B cell (primary cell): Measurements from ENCODE around the gene PAWR. TPM values are rescaled to one million over a fixed set of nuclear protein-coding genes. Genes with fewer than 3 reads are reported as not detected.

Experiments used
- ATAC-seq: fragments of 200-7000 bp; cut with Tn5 transposase; one replicate; pipeline ENCODE4 v1.10.0; 2021; ENCODE audit warnings: low read depth, mild to moderate bottlenecking, moderate number of reproducible peaks, moderate library complexity
- CTCF ChIA-PET: fragments of 350-600 bp; sonication (Branson Sonifier 250); formaldehyde crosslinking; loops from one replicate; lab custom pipeline; 2021; ENCODE audit warnings: antibody characterized with exemption, inconsistent platforms; lab: Charles Lee
- POLR2A ChIA-PET: fragments of 350-600 bp; sonication (Branson Sonifier 250); formaldehyde crosslinking; loops from one replicate; lab custom pipeline; 2021; ENCODE audit warnings: antibody characterized with exemption; lab: Charles Lee
- DNase-seq: peaks from one replicate; pipeline ENCODE4 v3.0.0; 2013
- H2AFZ ChIP-seq: 2 replicates; pipeline ENCODE4 v1.6.1; 2012; ENCODE audit warnings: mild to moderate bottlenecking, low read depth, low read length; ENCODE audit not compliant: insufficient read depth, poor library complexity, severe bottlenecking
- H3K27ac ChIP-seq, 2 donors: 1 replicate in 1 of 2; 2 replicates in 1 of 2; pipeline ENCODE4 v1.5.1; 2012 to 2013; ENCODE audit warnings: low read length in 2 of 2, mild to moderate bottlenecking in 2 of 2, moderate library complexity in 1 of 2
- H3K27me3 ChIP-seq, 4 experiments: fragments of 200-600 bp in 1 of 4; sonication (generic) in 1 of 4; replicated peaks in 1 of 4; 1 replicate in 2 of 4; 2 replicates in 2 of 4; pipeline versions ENCODE4 v1.6.1 to v1.7.0; 2013 to 2016; ENCODE audit warnings: low read length in 3 of 4, mild to moderate bottlenecking in 2 of 4, mixed read lengths in 1 of 4, moderate library complexity in 1 of 4; ENCODE audit not compliant: insufficient read depth in 4 of 4, control insufficient read depth in 3 of 4; ENCODE audit errors: control extremely low read depth in 1 of 4
- H3K36me3 ChIP-seq, 2 experiments: replicated peaks in 1 of 2; 1 replicate in 1 of 2; 2 replicates in 1 of 2; pipeline versions ENCODE4 v1.6.1 to v1.7.1; 2013; ENCODE audit warnings: low read length in 1 of 2; ENCODE audit not compliant: insufficient read depth in 2 of 2, control insufficient read depth in 1 of 2; ENCODE audit errors: control extremely low read depth in 1 of 2, extremely low read depth in 1 of 2
- H3K4me1 ChIP-seq, 2 donors: fragments of 200-600 bp in 1 of 2; sonication (generic) in 1 of 2; 1 replicate in 1 of 2; 2 replicates in 1 of 2; pipeline versions ENCODE4 v1.5.1 to v1.6.1; 2013 to 2017; ENCODE audit warnings: low read length in 2 of 2; ENCODE audit not compliant: control insufficient read depth in 2 of 2, insufficient read depth in 2 of 2
- H3K4me2 ChIP-seq: replicated peaks from 2 replicates; pipeline ENCODE3; 2012; ENCODE audit warnings: mild to moderate bottlenecking, low read depth, low read length; ENCODE audit not compliant: poor library complexity, severe bottlenecking
- H3K4me3 ChIP-seq, 5 experiments: fragments of 200-600 bp in 1 of 5; sonication (generic) in 1 of 5; 1 replicate in 3 of 5; 2 replicates in 2 of 5; pipeline versions ENCODE4 v1.5.1 to v1.7.0; 2011 to 2016; ENCODE audit warnings: low read length in 4 of 5, mild to moderate bottlenecking in 4 of 5, low read depth in 2 of 5, control low read depth in 1 of 5, moderate library complexity in 1 of 5; ENCODE audit not compliant: insufficient read depth in 1 of 5; ENCODE audit errors: control extremely low read depth in 1 of 5, extremely low read depth in 1 of 5
- H3K79me2 ChIP-seq: fragments of 200-600 bp; sonication (generic); one replicate; pipeline ENCODE4 v1.6.0; 2016; ENCODE audit warnings: low read length; ENCODE audit not compliant: control insufficient read depth, insufficient read depth
- H3K9ac ChIP-seq: fragments of 200-600 bp; sonication (generic); 2 replicates; pipeline ENCODE4 v1.6.1; 2017; ENCODE audit warnings: mild to moderate bottlenecking, low read length, moderate library complexity
- H3K9me3 ChIP-seq, 3 donors: one replicate each; pipeline versions ENCODE4 v1.6.1 to v1.7.1; 2013; ENCODE audit warnings: low read length in 2 of 3; ENCODE audit not compliant: control insufficient read depth in 2 of 3, insufficient read depth in 1 of 3; ENCODE audit errors: control extremely low read depth in 1 of 3
- H4K20me1 ChIP-seq: 2 replicates; pipeline ENCODE4 v1.6.0; 2012; ENCODE audit warnings: mild to moderate bottlenecking, low read length; ENCODE audit not compliant: insufficient read depth, control insufficient read depth, poor library complexity, severe bottlenecking
- H3K27ac Mint-ChIP-seq: one replicate; pipeline ENCODE4 v1.8.0; 2021; ENCODE audit warnings: mixed read lengths
- H3K27me3 Mint-ChIP-seq: one replicate; pipeline ENCODE4 v1.8.0; 2021; ENCODE audit warnings: mixed read lengths
- H3K4me1 Mint-ChIP-seq: one replicate; pipeline ENCODE4 v1.8.0; 2021; ENCODE audit warnings: mixed read lengths
- H3K4me3 Mint-ChIP-seq: one replicate; pipeline ENCODE4 v1.8.0; 2021; ENCODE audit warnings: mixed read lengths
- H3K9me3 Mint-ChIP-seq: one replicate; pipeline ENCODE4 v1.8.0; 2022; ENCODE audit warnings: mixed read lengths; ENCODE audit not compliant: insufficient read depth
- EZH2 ChIP-seq: IDR thresholded peaks from 2 replicates; pipeline ENCODE4 v1.6.1; 2012; ENCODE audit warnings: borderline replicate concordance, low read depth, mild to moderate bottlenecking, moderate library complexity, low read length; ENCODE audit not compliant: insufficient read depth, poor library complexity, severe bottlenecking
- WGBS: methylation state at CpG from one replicate; pipeline ENCODE4 v1.1.5; 2013; ENCODE audit warnings: missing lambda C conversion rate; ENCODE audit not compliant: insufficient coverage; 5-methylcytosine and 5-hydroxymethylcytosine counted together
- intact Hi-C: fragments of 100-400 bp; cut with micrococcal nuclease; formaldehyde crosslinking; loops from one replicate; pipeline ENCODE4 v1.10.0; 2022
- polyA plus RNA-seq: library from polyadenylated mRNA; depleted of rRNA; stranded (reverse); fragments of >200 nt; gene quantifications from 2 replicates; pipeline ENCODE4 v1.2.3, GENCODE V29; 2012
- total RNA-seq, 2 donors: library from RNA; stranded (reverse); fragments of 120-200 nt in 1 of 2; gene quantifications; 1 replicate in 1 of 2; 2 replicates in 1 of 2; pipeline versions ENCODE4 v1.2.3 to v1.2.4, GENCODE V29; 2013 to 2022
- TF ChIP-seq, protein P1 (sequence below): fragments of 200-600 bp; IDR thresholded peaks from one replicate; pipeline ENCODE4 v1.8.0; 2022; ENCODE audit warnings: antibody characterized with exemption, mild to moderate bottlenecking

PAWR gene
- total and polyA plus RNA-seq, 2 donors (not counting 1 experiment from before 2014, with no cell fraction given): 17.9 to 90.1 TPM

DNA sequence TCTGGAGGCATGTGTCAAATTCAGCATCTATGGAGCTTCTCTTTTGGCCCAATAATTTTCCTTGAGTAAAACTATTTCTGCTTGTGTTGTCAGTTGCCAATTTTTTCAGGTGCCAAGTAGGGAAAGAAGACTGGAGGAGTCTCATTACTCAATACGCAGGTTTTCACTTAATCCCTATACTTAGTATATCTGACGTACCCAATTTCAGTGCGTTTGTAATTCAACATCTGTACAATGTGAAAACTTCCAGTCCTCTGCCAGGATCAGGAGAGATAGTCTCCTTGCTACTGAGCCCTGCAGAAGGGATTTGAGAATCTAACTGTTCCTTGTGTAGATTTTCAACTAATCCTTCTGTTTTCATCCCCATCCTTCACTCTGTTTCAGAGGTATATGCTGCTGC lies 5.7 kb upstream of the PAWR start:
- DNase-seq (no peak), ATAC-seq (no peak)
- 100% methylated on average over 1 of the region's 3 CpGs for WGBS
- ChIA-PET POLR2A (no interaction called here), CTCF (interaction anchor here (0.9 kb wide), 1 partner anchor 10 kb away, joined by 3 read pairs; no protein-coding TSS in a partner anchor)
- Mint-ChIP-seq H3K9me3 (no peaks in the 10 kb centered on the region), H3K4me3 (no peak overlapping the region), H3K27me3 (no peaks in the 10 kb centered on the region), H3K4me1 (peaks cover 5% of the 10 kb centered on the region), H3K27ac (no peak overlapping the region)
- no peak overlapping the region for H3K4me2 ChIP-seq
- no peaks in the 10 kb centered on the region for H3K9me3 ChIP-seq
- no peaks in the 10 kb centered on the region for H3K27me3 ChIP-seq
- no peak for TF ChIP-seq EZH2
- TF ChIP-seq, protein P1, sequence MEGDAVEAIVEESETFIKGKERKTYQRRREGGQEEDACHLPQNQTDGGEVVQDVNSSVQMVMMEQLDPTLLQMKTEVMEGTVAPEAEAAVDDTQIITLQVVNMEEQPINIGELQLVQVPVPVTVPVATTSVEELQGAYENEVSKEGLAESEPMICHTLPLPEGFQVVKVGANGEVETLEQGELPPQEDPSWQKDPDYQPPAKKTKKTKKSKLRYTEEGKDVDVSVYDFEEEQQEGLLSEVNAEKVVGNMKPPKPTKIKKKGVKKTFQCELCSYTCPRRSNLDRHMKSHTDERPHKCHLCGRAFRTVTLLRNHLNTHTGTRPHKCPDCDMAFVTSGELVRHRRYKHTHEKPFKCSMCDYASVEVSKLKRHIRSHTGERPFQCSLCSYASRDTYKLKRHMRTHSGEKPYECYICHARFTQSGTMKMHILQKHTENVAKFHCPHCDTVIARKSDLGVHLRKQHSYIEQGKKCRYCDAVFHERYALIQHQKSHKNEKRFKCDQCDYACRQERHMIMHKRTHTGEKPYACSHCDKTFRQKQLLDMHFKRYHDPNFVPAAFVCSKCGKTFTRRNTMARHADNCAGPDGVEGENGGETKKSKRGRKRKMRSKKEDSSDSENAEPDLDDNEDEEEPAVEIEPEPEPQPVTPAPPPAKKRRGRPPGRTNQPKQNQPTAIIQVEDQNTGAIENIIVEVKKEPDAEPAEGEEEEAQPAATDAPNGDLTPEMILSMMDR: no peak
- intact Hi-C loops: no loop called here
- H3K36me3 ChIP-seq: no peaks in the 10 kb centered on the region
- H2AFZ ChIP-seq: no peak overlapping the region
- H3K27ac ChIP-seq: no peak overlapping the region
- H3K9ac ChIP-seq: no peak overlapping the region
- peaks cover 2 to 3% of the 10 kb centered on the region in 2 donors for H3K4me1 ChIP-seq
- H3K79me2 ChIP-seq: no peaks in the 10 kb centered on the region
- no peaks in the 10 kb centered on the region for H4K20me1 ChIP-seq
- H3K4me3 ChIP-seq: no peak overlapping the region

DNA sequence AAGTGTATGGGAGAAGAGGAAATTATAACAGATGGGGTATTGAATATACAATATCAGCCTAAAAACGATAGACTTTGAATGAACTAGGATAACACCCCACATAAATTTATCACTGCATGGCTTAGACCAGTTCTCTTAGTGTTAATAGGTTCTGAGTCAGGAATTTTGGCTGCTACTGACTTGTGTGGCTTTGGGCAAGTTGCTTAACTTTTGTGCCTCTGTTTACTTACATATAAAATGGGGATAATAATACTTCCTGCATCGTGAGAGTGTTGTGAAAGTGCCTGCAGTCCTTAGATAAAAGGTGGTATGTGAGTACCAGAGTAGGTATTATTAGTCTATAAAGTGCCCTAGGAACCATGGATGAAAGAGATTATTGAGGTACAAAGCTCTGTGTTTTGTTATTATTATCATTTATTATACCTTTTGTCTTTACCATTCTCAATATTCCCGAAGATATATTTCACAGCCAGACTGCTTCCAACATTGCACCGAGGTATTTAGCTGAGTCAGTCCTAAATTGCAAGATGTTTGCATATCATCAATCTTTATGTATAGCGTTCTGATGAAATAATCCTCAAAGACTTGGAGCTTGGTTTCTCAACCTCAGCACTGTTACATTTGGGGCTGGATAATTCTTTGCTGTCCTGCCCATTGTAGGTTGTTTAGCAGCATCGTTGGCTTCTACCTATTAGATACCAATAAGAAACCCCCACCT lies 2.3 kb upstream of the PAWR start:
- intact Hi-C loops: no loop called here
- Histone ChIP-seq H3K36me3 (no peaks in the 10 kb centered on the region), H3K27ac (no peak overlapping the region), H4K20me1 (no peaks in the 10 kb centered on the region), H3K4me3 (no peak overlapping the region), H3K27me3 (no peaks in the 10 kb centered on the region), H3K79me2 (peaks cover 17% of the 10 kb centered on the region), H3K9ac (no peak overlapping the region), H3K9me3 (no peaks in the 10 kb centered on the region), H3K4me1 (peaks cover 8 to 13% of the 10 kb centered on the region in 2 donors), H3K4me2 (no peak overlapping the region), H2AFZ (no peak overlapping the region)
- no peak overlapping the region for H3K4me3 Mint-ChIP-seq
- H3K27me3 Mint-ChIP-seq: no peaks in the 10 kb centered on the region
- no peak overlapping the region for H3K27ac Mint-ChIP-seq
- no CpG with 5 or more reads among the region's 6 CpGs for WGBS
- peaks cover 17% of the 10 kb centered on the region for H3K4me1 Mint-ChIP-seq
- H3K9me3 Mint-ChIP-seq: no peaks in the 10 kb centered on the region
- ChIA-PET POLR2A (no interaction called here), CTCF (no interaction called here)
- TF ChIP-seq, protein P1: no peak
- TF ChIP-seq EZH2: no peak
- no peak for ATAC-seq
- DNase-seq: no peak
